NK-92 (cell line): ENCODE results near the gene EXOC3L4.

ENCODE experiments used
- DNase-seq: peaks from one replicate; lab custom pipeline; 2025; ENCODE audit not compliant: unreplicated experiment; lab: John Stamatoyannopoulos, UW

The EXOC3L4 gene

DNA sequence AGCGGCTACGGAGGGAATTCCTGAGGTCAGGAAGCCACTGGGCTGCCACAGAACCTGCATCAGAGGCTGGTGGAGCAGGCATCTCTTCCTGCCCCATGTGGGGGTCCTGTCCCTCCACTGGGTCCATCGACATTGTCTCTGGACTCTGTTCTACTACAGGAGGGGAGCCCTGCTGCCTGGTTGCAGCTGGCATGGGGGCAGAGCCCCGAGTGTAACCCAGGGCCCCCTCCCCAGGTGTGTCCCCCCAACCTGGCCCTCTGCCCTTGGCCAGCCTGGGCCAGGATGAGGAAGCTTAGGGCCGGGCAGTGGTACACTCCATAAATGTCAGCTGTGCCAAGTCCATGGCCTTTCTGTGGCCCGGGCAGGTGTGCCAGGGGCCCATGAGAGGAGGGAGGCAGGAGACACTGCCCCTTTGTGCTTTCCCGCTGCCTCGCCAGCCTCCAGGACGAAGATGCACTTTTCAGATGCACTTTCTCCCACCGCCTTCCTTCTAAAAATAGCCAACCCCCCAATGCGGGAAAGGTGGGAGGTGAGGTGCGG is 4.0 kb upstream of the EXOC3L4 start:
- DNase-seq: no peak

DNA sequence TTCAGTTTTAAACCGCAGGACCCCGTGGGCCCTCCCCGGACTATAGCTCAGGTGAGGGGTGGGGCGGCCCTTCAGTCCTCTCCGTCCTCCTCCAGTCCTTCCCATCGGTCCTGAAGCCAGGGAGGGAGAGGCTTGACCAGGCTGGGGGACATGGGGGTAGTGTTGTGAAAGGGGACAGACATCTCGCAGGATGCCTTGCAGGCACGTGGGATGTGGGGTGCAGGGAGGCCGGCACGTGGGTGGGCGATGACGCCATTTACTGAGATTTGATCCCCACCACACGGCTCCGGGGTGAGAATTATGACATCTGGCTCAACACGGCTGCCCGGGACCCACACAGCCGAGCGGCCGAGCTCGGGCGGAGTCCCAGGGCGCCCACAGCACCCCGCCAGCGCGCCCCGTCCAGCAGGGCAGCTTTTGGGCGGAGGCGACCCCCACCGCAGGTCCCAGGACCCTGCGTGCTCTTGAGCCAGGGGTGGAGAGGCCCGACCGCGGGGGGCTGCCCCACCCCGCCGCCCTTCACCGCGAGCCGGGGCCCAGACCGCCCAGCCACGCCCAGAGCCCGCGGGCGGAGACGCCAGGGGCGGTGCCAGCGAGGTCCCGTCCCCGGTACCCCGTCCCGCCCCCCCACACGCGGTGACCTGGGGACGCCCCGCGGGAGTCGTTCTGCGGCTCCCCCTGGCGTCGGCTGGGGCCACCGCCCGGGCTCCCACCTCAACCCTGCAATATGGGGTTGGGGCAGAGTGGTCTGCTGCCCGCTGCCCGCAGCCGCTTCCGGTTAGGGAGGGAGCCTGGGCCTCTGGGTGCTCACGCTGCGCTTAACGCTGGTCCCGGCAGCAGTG is 3.3 kb upstream of the EXOC3L4 start:
- DNase-seq: no peak

DNA sequence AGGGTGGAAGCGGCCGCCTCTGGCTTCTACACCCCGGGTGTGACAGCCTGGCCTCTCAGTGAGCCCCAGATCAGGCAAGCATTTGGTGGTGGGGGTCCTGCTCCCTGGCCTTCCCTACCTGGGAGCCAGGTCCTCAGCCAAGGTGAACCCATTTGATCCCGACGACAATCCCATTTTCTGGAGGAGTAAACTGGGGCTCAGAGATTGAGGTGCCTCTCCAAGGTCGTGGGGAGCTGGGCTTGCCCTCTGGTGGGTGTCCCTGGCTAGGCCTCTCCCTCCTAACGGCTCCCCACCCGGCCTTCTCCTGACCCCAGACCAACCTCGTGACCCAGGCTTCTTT is 2.7 kb upstream of the EXOC3L4 start:
- DNase-seq: no peak

DNA sequence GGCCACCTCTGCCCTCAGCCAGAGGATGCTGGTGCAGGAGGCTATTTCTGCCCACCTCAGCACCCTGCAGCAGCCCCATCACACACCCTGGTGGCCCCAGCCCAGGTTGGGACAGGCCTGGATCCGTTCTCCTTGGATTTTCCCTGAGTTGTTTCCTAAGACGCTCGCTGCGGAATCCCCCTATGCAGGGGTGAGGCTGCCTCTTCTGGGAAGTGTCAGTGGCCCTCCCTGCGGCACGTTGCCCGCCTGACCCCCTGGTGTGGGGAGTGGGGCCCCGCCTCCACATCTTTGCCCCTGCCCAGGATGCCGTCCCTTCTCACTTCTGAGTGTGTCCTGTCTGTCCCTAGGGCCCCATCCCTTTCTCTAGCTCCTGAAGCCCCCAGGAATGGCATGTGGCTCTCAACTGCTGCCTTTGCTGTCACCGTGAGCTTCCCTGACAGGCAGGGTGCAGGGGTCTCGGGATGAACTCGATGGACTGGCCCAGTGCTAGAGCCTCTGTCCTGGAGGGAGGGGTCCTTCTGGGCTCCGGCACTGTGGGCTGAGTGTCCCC is 594 bp upstream of the EXOC3L4 start:
- no peak for DNase-seq

DNA sequence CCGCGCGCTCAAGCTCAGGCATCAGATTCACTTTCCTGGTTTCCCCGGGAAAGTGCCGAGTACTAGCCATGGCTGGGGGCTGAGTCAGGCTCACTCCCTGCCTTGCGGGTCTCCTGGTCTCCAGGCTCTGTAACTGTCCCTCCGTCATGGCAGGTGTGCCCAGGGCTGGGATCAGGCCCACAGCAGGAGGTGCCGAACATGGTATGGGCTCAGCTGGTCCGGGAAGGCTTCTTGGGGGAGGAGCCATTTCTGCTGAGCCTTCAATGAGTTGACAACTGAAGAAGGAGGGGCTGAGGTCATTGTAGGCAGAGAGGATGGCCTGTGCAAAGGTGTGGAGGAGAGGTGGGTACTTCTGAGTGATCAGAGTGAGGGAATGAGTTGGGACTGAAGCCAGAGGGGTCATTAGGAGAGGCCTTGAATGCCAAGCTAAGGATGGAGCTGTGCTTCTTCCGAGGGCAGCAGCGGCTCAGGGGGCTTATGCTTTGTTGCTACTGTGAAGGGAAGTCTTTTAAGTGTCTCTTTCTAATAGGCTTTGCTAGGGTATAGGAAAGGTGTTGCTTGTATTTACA is 769 bp downstream of the EXOC3L4 start:
- DNase-seq: no peak

DNA sequence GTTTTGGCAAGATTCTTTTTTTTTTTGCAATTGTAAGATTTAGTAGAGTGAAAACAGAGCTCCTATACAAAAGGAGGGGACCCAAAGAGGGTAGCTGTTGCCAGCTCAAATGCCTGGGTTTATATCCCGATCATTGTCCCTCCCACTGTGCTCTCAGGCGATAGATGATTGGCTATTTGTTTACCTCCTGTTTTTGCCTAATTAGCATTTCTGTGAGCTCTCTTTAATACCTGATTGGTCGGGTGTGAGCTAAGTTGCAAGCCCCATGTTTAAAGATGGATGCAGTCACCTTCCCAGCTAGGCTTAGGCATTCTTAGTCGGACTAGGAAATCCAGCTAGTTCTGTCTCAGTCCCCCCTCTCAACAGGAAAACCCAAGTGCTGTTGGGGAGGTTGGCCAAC is 1.9 kb downstream of the EXOC3L4 start:
- DNase-seq: no peak

DNA sequence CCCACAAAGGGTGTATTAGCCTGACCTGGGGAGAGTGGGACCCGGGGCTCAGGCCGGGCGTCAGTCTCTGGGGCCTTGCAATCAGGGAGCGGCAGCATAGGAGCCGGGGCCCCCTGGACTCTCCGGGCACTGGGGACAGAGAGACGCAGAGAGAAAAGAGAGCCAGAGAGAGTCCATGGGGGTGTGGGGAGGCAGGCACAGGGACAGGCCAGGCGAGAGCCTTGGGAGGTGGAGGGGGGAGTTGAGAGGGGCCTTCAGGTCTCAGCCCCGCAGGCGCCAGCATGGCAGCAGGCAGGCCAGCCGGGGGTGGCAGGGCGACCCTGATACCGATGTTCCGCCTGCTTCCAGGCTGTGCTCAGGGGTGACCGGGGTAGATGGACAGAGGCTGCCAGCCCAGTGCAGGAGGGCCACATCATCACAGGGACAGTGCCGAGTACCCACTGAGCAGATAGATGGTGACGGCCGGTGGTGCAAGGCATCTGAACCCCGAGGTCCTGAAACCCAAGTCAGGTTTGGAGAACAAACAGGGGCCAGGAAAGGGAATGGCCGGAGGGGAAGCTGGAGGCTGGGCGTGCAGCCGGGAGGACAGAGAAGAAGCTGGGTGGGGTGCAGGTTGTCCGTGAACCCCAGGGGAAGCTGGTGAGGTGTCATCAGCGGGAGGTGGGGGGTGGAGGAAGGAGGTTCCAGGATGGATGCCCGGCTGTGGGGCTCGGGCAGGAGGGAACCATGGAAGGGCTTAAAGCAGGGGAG is 2.9 kb downstream of the EXOC3L4 start:
- DNase-seq: no peak

DNA sequence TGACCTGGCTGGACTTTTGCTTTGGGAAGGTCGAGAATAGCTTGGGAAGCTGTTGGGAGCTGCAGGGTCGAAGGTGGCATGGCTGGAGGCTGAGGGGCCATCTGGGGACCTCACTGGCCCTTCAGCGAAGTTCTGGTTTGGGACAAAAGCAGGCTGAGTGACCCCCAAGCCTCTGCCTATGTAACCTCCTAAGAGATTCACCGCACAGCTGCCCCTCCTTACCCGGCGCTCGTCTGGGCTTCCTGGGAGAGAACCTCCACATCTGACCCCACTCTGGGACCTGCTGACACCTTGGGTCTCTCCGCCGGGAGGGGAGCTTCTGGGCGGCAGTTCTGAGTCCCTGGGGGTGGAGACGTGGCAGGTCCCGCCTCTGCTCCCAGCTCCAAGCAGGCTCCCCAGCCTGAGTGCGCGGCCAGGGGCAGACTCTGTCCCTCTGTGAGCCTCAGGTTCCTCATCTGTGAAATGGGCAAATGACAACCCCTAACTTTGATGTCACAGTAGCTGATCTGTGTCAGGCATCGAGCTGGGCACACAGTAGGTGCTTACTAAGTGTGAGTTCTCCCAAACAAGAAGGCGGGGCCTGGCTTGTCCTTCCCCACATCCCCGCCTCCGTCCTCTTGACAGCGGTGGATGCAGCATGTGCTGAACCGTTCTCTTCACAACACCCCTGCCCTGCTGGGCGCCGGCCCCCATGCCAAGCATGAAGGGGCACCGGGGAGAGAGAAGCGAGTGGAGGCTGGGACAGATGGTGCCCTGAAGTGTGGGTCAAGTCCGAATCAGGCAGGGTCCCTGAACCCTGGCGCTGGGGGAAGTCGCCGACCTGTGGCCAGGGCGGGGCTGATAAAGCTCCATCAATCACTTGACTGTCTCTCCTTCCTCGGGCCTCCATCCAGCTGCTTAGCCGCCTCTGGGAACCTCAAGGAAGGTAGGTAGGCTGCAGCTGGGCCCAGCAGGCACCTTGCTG is 3.8 kb downstream of the EXOC3L4 start:
- no peak for DNase-seq

DNA sequence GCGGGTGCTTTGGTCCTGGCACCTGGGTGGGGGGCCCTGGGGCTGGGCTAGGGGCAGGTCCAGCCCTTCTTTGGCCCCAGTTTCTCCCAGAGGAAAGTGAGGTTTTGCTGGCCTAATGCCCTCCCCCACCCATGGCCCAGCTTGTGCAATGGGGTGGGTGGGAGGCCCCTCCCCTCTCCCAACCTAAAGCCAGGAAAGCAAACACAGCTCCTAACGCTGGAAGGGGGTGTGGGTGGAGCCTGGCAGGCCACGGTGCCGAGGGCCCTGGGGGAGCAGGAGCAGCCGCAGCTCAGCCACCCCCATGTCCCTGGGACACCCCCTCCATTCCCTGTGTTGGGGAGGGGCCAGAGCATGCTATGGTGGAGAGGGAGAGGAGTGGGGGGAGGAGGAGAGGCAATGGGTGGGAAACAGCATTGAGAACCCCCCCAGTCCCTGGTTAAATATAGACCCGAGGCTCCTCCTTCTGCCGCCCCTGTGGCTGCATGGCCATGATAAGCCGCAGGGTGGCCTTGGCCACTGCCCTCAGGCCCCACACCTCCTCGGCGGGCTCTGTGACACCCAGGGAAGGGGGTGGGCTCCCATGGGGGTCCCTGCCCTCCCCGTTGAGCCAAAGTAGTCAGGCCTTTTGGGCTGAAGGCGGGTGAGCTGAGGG is 4.7 kb downstream of the EXOC3L4 start:
- no peak for DNase-seq

DNA sequence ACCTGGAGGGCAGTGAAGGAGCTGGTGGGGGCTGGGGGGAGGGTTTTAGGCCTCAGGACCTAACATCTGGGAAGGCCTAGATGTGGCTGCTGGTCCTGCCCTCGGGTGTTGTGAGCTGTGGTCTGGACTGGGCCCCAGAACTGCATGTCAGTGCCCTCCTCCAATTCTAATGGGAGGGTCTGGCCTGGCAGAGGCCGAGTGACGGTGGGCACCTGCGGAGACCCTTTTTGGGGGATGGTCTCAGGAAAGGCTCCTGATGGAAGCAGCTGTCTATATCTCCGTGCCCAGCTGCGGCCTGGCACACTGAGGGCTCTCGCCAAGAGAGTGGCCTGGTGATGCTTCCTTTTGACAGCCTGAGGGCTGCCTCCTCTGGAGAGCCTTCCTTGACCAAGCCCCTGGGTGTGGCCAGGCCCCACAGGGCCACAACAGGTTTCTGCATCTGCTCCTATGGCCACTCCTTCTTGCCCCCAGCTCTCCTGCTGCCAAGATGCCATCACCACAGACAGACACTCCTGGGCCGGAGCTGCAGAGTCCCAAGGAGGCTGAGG is 5.3 kb downstream of the EXOC3L4 start:
- DNase-seq: no peak

DNA sequence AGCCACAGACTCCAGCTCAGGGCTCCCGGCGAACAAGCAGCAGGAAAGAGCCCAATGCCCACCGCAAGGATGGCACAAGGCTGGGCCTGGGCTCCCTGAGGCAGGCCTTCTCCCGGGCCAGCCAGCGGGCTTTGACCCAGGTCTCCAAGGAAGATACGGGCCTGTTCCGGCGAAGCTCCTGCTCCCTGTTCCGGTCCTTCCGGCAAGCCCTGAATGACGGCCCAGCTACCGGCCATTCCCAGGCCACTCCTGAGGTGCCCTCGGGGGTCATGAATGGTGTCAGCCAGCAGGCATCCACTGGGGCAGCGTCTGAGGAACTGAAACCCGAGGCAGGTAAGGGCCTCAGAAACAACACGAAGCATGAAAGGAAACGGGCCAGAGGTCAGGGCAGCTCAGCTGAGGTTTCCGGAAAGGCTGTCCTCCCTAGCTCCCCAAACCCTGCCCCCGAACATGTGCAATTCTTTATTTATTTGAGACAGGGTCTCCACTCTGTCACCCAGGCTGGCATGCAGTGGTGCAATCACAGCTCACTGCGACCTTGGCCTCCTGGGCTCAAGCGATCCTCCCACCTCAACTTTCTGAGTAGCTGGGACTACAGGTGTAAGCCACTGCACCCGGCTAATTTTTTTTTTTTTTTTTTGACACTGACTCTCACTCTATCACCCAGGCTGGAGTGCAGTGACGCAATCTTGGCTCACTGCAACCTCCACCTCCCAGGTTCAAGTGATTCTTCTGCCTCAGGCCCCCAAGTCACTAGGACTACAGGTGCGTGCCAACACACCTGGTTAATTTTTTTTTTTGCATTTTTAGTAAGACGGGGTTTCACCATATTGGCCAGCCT is 6.0 kb downstream of the EXOC3L4 start:
- no peak for DNase-seq

DNA sequence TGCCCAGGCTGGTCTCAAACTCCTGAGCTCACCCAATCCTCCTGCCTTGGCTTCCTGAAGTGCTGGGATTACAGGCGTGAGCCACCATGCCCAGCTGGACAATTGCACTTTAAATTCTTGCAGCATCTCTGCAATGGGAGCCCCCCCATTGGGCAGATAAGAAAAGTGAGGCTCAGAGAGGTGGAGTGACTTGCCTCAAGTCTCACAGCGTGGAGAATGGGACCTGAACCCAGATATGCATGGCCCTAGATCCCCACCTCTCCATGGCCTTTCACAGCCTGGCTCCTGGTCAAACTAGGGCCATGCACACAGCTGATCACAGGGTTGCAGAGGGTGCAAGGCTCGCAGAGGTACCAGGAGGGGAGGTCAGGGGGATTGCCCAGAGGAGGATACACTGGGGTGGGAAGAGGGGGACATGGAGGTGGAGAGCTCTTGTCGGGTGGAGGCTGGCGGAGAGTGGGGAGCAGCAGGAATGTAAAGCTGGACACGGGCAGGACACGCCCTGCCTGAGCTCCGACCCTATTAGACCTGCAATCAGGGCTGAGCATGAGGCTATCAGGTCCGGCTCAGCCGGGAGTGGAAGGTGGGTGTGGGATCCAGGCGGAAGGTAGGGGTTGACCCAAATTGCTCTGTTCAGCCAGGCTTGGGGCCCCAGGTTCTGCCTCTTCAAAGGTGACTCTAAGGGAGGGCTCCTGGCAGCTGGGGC is 6.9 kb downstream of the EXOC3L4 start:
- no peak for DNase-seq

DNA sequence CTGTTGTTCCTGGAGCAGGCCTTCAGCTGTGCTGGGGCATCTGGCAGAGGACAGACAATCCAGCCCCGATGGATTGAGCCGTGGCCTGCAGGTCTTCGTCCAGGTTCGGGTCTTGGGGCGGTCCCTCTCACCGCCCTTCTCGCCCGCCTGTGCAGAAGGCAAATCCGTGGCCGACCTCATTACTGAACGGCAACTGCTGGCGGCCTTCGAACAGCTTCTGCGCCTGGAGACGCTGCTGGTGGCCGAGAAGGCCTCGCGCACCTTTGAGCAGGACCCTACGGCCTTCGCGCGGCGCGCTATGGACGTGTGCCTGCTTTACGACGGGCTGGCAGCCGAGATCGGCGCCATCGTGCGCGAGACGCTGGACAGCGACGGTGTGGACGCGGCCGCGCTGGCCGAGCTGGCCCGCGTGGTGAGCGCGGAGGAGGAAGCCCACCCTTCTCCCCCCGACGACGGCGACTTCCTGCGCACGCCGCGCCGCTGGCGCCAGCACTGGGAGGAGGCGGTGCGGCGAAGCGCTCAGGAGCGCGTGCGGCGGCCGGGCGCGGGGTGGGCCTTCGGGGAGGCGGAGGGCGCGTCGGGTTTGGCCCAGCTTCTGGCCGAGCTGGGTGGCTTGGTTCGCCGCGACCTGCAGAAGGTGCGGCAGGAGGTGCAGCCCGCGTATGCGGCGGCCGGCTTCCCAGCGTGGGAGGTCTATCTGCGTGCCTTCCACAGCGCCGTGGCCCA is 7.6 kb downstream of the EXOC3L4 start:
- DNase-seq: no peak

DNA sequence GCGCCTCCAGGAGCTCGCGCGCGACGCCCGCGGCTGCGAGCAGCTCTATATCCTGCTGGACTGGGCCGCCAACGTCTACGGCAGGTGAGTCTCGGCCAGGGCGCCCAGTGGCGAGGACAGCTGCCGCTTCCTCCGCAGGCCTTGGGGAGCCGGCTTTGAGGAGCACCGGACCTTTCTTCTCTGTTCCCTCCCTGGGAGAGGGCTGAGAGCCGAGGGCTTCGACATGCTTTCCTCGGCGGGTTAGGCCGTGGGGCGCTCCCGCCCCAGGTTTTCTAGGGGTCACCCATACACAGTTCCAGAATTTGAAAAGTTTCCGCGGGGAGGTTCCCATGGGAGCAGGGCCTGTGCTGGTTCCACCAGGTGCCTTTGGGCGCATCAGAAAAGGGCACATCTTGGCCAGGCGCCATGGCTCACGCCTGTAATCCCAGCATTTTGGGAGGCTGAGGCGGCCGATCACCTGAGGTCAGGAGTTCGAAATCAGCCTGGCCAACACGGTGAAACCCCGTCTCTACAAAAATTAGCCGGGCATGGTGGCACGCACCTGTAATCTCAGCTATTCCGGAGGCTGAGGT is 8.2 kb downstream of the EXOC3L4 start:
- DNase-seq: no peak

DNA sequence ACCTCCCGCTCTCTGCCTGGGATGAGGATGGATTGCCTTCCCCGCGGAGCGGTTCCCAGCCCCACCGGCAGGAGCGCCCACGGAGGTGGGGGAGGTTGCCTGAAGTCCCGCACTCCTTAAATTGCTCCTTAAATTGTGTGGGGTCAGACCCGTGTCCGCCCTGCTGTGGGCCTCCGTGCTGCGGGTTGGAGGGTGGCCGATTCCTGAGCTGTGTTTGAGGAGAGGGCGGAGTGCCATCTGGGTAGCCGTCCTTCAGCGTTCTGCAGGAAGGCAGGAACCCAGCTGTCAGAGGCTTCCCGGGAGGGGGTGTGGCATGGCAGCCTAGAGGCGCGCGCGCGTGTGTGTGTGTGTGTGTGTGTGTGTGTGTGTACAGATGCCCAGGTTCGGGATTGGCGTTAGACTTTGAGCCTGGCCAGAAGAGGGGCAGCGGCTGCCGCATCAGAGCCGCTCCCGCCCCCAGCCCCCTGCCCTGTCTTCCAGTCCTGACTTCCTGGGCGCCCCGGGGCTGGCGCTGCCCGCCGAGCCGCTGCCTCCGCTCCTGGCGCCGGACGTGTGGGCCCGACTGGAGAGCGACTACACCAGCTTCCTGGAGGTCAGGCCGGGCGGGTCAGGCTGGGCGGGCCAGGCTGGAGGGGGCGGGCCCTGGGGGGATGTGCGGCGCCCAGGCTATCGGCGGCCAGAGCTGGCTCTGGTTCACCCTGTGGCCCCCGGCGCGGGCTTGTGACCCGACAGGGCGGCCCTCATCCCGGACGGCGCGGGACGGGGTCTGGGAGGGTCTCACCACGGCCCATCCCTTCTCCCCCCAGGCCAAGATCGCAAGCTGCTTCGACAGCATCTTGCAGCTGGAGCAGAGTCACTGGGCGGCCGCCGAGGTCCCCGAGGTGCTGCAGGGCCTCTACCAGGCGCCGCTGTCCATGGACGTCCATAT is 9.2 kb downstream of the EXOC3L4 start:
- no peak for DNase-seq

DNA sequence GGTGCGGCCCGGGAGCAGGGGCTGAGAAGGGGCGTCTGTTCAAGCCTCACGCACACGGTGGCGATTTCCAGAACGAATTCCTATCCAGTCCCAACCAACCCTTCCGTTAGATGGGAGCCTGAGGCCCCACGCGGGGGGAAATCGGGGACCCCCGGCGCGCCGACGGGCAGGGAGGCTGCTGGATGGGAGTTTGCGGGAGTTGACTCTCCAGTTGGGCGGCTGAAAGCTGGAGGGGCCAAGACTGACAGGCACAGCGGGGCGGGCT is 9.8 kb downstream of the EXOC3L4 start:
- DNase-seq: no peak
